Measurements from ENCODE around the gene SYT1. TPM values are rescaled to one million over a fixed set of nuclear protein-coding genes. Genes with fewer than 3 reads are reported as not detected.

The SYT1 gene
- total RNA-seq, 1 experiment from 2014 or later, result 15.8 TPM

GRCh38 chr12:78977304-78977867, 112.8 kb downstream of the SYT1 start:
- H3K27me3 ChIP-seq (ENCODE audit: insufficient read depth, low read length), result no peaks in the 10 kb centered on the region
- no peak overlapping the region for H3T11ph ChIP-seq (ENCODE audit: low read length)
- H3K79me1 ChIP-seq (ENCODE audit: insufficient read depth, low read depth, low read length, poor library complexity, severe bottlenecking), result no peaks in the 10 kb centered on the region
- no peak for TF ChIP-seq CTCF (conservative IDR thresholded peaks at IDR 0.05)
- H4K8ac ChIP-seq (replicated peaks; ENCODE audit: insufficient read length, low read depth, low read length), result no peak overlapping the region
- H3K4me1 Mint-ChIP-seq, result no peaks in the 10 kb centered on the region
- no peak overlapping the region for H2BK20ac ChIP-seq (ENCODE audit: low read depth, low read length, poor library complexity, severe bottlenecking)
- H3K23ac ChIP-seq (ENCODE audit: insufficient read length, low read depth, low read length), result no peak overlapping the region
- H3K9me3 Mint-ChIP-seq, result no peaks in the 10 kb centered on the region
- H3K56ac ChIP-seq (ENCODE audit: insufficient read length, low read depth, low read length), result no peak overlapping the region
- H2BK5ac ChIP-seq (ENCODE audit: insufficient read length, low read length), result no peak overlapping the region
- no peaks in the 10 kb centered on the region for H3K79me2 ChIP-seq (ENCODE audit: insufficient read depth, low read length)
- no peak overlapping the region for H2AK5ac ChIP-seq (ENCODE audit: insufficient read length, low read length)
- H4K5ac ChIP-seq (ENCODE audit: insufficient read length, low read depth, low read length), result no peak overlapping the region
- no peak overlapping the region for H2BK15ac ChIP-seq (ENCODE audit: low read depth, low read length)
- H3K27ac Mint-ChIP-seq, result no peak overlapping the region
- H3K18ac ChIP-seq (ENCODE audit: insufficient read length, low read depth, low read length), result no peak overlapping the region
- no peak overlapping the region for H3K9ac ChIP-seq (ENCODE audit: extremely low read depth, insufficient read length, low read length)
- no peak overlapping the region for H3K4ac ChIP-seq (ENCODE audit: low read depth, low read length)
- no peak overlapping the region for H3K14ac ChIP-seq (ENCODE audit: insufficient read depth, low read length)
- H2BK12ac ChIP-seq (ENCODE audit: insufficient read length, low read depth, low read length), result no peak overlapping the region
- H4K91ac ChIP-seq (ENCODE audit: insufficient read length, low read depth, low read length), result no peak overlapping the region
- DNase-seq, result no peak
- no peak overlapping the region for H2BK120ac ChIP-seq (ENCODE audit: low read depth, low read length, poor library complexity, severe bottlenecking)
- no peak overlapping the region for H3K4me2 ChIP-seq (ENCODE audit: insufficient read depth, insufficient read length, low read length)
- no CpG with 5 or more reads among the region's 3 CpGs for WGBS (ENCODE audit: extremely low coverage, insufficient read length, low lambda C conversion rate)
- H3K4me3 Mint-ChIP-seq, result no peak overlapping the region
- H3K23me2 ChIP-seq (ENCODE audit: insufficient read length, low read depth, low read length, poor library complexity, severe bottlenecking), result no peaks in the 10 kb centered on the region
- H4K20me1 ChIP-seq (ENCODE audit: control insufficient read depth, insufficient read depth, insufficient read length), result no peaks in the 10 kb centered on the region
- H3K36me3 Mint-ChIP-seq (ENCODE audit: insufficient read depth in 1 of 3, low read depth in 3 of 3), result peaks cover 0 to 7% (median 0%) of the 10 kb centered on the region in 3 experiments; a peak in 3 of 7 replicates
- H3K27me3 Mint-ChIP-seq (ENCODE audit: low read depth), result no peaks in the 10 kb centered on the region; the same call in 1 of the 2 replicates
- H2AFZ ChIP-seq (ENCODE audit: low read length), result no peak overlapping the region
- no peaks in the 10 kb centered on the region for H3K4me1 ChIP-seq (ENCODE audit: insufficient read depth, low read length)
- no peak overlapping the region for H3K27ac ChIP-seq (ENCODE audit: insufficient read length, low read depth, low read length)
- H3K9me3 ChIP-seq (ENCODE audit: control insufficient read depth, low read depth, low read length), result no peaks in the 10 kb centered on the region

Measured in H9 (cell line).